Lung (tissue), 12 donors: Measurements from ENCODE around the gene NUP210L. TPM values are rescaled to one million over a fixed set of nuclear protein-coding genes. Genes with fewer than 3 reads are reported as not detected.
"Not testable (repeated sequence)": the region's sequence is repeated elsewhere in the genome, so short reads cannot be mapped to it uniquely, and the experiment has no call there.

Experiments
- ATAC-seq: fragments of 200-7000 bp; cut with Tn5 transposase; one replicate; pipeline ENCODE4 v1.9.1; 2020; ENCODE audit warnings: moderate number of reproducible peaks; ENCODE audit not compliant: insufficient read depth, low FRiP score
- DNase-seq, 3 donors: peaks; one replicate each; pipeline ENCODE4 v3.0.0-alpha.2; 2013 to 2017
- H3K27ac ChIP-seq, 2 donors: one replicate each; pipeline ENCODE4 v1.5.1; 2013; ENCODE audit warnings: mild to moderate bottlenecking in 2 of 2, moderate library complexity in 2 of 2, control low read depth in 1 of 2, inconsistent platforms in 1 of 2, low read depth in 1 of 2, low read length in 1 of 2
- H3K27me3 ChIP-seq, 3 donors: one replicate each; pipeline ENCODE4 v1.5.1; 2013; ENCODE audit warnings: low read length in 2 of 3; ENCODE audit not compliant: control insufficient read depth in 3 of 3, insufficient read depth in 3 of 3
- H3K36me3 ChIP-seq, 4 donors: one replicate each; pipeline ENCODE4 v1.5.1; 2013; ENCODE audit warnings: low read length in 4 of 4, mild to moderate bottlenecking in 1 of 4, moderate library complexity in 1 of 4; ENCODE audit not compliant: control insufficient read depth in 4 of 4, insufficient read depth in 4 of 4
- H3K4me1 ChIP-seq, 5 donors: one replicate each; pipeline ENCODE4 v1.5.1; 2013; ENCODE audit warnings: low read length in 5 of 5, mild to moderate bottlenecking in 2 of 5, moderate library complexity in 1 of 5; ENCODE audit not compliant: control insufficient read depth in 5 of 5, insufficient read depth in 5 of 5
- H3K4me3 ChIP-seq: one replicate; pipeline ENCODE4 v1.5.1; 2013; ENCODE audit warnings: mild to moderate bottlenecking, control low read depth, moderate library complexity
- H3K9ac ChIP-seq, 2 donors: one replicate each; pipeline ENCODE4 v1.5.1; 2013; ENCODE audit warnings: low read length in 2 of 2, control low read depth in 1 of 2; ENCODE audit not compliant: insufficient read depth in 1 of 2
- H3K9me3 ChIP-seq, 4 donors: one replicate each; pipeline ENCODE4 v1.5.1; 2013; ENCODE audit warnings: low read length in 3 of 4, mild to moderate bottlenecking in 1 of 4, moderate library complexity in 1 of 4; ENCODE audit not compliant: control insufficient read depth in 4 of 4, insufficient read depth in 3 of 4
- CTCF ChIP-seq: IDR thresholded peaks from 2 replicates; pipeline ENCODE4 v1.5.1; 2012; ENCODE audit warnings: mild to moderate bottlenecking; ENCODE audit errors: control extremely low read depth, extremely low read depth
- WGBS, 2 donors: extraction: QIAGEN DNeasy Blood & Tissue Kit; methylation state at CpG; one replicate each; pipeline ENCODE4 v1.1.7; 2013; 5-methylcytosine and 5-hydroxymethylcytosine counted together
- polyA plus RNA-seq, 2 donors: library from polyadenylated mRNA; stranded (reverse); fragments of 200-250 nt; gene quantifications; one replicate each; pipeline ENCODE4 v1.2.1, GENCODE V29; 2013
- total RNA-seq, 2 donors: library from RNA; depleted of rRNA in 1 of 2; stranded (reverse); fragments of >200 nt in 1 of 2; gene quantifications; one replicate each; pipeline ENCODE4 v1.2.1, GENCODE V29; 2014 to 2021
- donor health status: control.
- donor health status: control.
- donor health status: Bipolar disorder and iron deficiency.
- donor health status: healthy.
- donor health status: DM: yes; HTN: yes; CAD: no.

NUP210L gene
- total and polyA plus RNA-seq, 4 donors, result 0.03 to 0.26 (median 0.09) TPM

- no peaks in the 10 kb centered on the region for H3K9me3 ChIP-seq
- no peak overlapping the region for H3K9ac ChIP-seq
- DNase-seq (no peak), ATAC-seq (no peak)
- no peaks in the 10 kb centered on the region for H3K36me3 ChIP-seq
- 98 to 99% methylated on average over 3 of the region's 3 CpGs for WGBS, 2 donors
- H3K27me3 ChIP-seq, result no peaks in the 10 kb centered on the region
- no peak overlapping the region for H3K27ac ChIP-seq
- TF ChIP-seq CTCF, result no peak
- H3K4me3 ChIP-seq, result no peak overlapping the region
- H3K4me1 ChIP-seq, result no peaks in the 10 kb centered on the region
Measured at GRCh38 chr1:154006136-154006535, 148.7 kb downstream of the NUP210L start.

DNA sequence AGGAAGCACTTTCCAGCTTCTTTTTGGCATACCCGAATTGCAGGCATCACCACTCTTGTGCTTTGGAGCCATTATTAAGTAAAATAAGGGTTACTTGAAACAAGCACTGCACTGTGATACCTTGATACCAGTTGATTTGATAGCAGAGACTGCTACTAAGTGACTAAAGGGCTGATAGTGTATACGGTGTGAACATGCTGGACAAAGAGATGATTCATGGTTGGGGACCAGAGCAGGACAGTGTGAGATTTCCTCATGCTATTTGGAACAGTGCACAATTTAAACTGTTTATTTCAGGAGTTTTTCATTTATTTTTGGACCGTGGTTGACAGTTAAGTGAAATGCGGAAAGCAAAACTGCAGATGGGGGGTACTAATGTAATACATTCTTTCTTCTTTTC, 154.5 kb downstream of the NUP210L start:
- H3K27ac ChIP-seq, result no peak overlapping the region
- TF ChIP-seq CTCF, result no peak
- 77 to 82% methylated on average over 4 of the region's 4 CpGs for WGBS, 2 donors

GRCh38 chr1:153996882-153997281, 158.0 kb downstream of the NUP210L start:
- not testable (repeated sequence) for H3K27ac ChIP-seq, H3K4me3 ChIP-seq, H3K27me3 ChIP-seq, H3K4me1 ChIP-seq, H3K9ac ChIP-seq, DNase-seq, H3K9me3 ChIP-seq, ATAC-seq
- WGBS, 2 donors, result 96% methylated on average over 10 of the region's 10 CpGs
- peaks cover 13 to 20% (median 15%) of the 10 kb centered on the region in 4 donors for H3K36me3 ChIP-seq

More for the DNA sequence above, 154.5 kb downstream of the NUP210L start:
- H3K9me3 ChIP-seq, result no peaks in the 10 kb centered on the region
- no peak overlapping the region for H3K9ac ChIP-seq
- no peak for DNase-seq
- H3K27me3 ChIP-seq, result no peaks in the 10 kb centered on the region
- H3K36me3 ChIP-seq, result peaks cover 0 to 4% (median 3%) of the 10 kb centered on the region in 4 donors
- ATAC-seq, result no peak
- H3K4me1 ChIP-seq, result no peaks in the 10 kb centered on the region
- no peak overlapping the region for H3K4me3 ChIP-seq

DNA sequence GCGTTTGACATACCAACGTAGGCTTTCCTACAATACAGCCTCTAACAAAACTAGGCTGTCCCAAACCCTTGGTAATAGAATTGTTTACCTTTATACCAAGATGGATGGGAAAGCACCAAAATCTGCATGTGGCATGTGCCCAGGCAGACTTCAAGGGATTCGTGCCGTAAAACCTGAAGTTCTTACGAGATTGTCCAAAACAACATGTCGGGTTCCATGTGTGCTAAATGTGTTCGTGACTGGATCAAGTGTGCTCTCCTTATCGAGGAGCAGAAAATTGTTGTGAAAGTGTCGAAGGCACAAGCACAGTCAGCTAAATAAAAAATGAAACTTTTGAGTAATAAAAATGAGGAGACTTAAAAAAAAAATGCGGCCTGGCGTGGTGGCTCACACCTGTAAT, 159.2 kb downstream of the NUP210L start:
- H3K9ac ChIP-seq, result no peak overlapping the region
- H3K27me3 ChIP-seq, result no peaks in the 10 kb centered on the region
- H3K9me3 ChIP-seq, result no peaks in the 10 kb centered on the region
- 96 to 97% methylated on average over 11 of the region's 11 CpGs for WGBS, 2 donors
- H3K27ac ChIP-seq, result no peak overlapping the region
- DNase-seq (no peak), ATAC-seq (no peak)
- no peak overlapping the region for H3K4me3 ChIP-seq
- H3K4me1 ChIP-seq, result peaks cover 4 to 11% (median 6%) of the 10 kb centered on the region in 5 donors
- TF ChIP-seq CTCF, result no peak
- peaks cover 13 to 26% (median 17%) of the 10 kb centered on the region in 4 donors for H3K36me3 ChIP-seq
